WERI-Rb-1 (cell line): ENCODE measurements around the gene MTHFD2L.

Experiments used
- DNase-seq: peaks from one replicate; pipeline ENCODE4 v3.0.0-alpha.2; 2020
- H3K27ac ChIP-seq: fragments of 250-450 bp; sonication (Bioruptor Pico); 2 replicates; pipeline ENCODE4 v1.5.1; 2020; ENCODE audit warnings: mild to moderate bottlenecking, moderate library complexity
- H3K27me3 ChIP-seq: fragments of 250-450 bp; sonication (Bioruptor Pico); 2 replicates; pipeline ENCODE4 v1.5.1; 2021; ENCODE audit warnings: mild to moderate bottlenecking, low read depth, moderate library complexity; ENCODE audit not compliant: insufficient read depth, severe bottlenecking
- H3K36me3 ChIP-seq: fragments of 250-450 bp; sonication (Bioruptor Pico); 2 replicates; pipeline ENCODE4 v1.5.1; 2020; ENCODE audit warnings: mild to moderate bottlenecking, moderate library complexity
- H3K4me3 ChIP-seq: 2 replicates; pipeline ENCODE4 v1.5.1; 2011; ENCODE audit warnings: low read depth, mild to moderate bottlenecking, control low read depth, low read length
- H3K9me3 ChIP-seq: fragments of 250-450 bp; sonication (Bioruptor Pico); 2 replicates; pipeline ENCODE4 v1.5.1; 2021; ENCODE audit warnings: mild to moderate bottlenecking, moderate library complexity; ENCODE audit not compliant: severe bottlenecking
- CTCF ChIP-seq: IDR thresholded peaks from 2 replicates; pipeline ENCODE4 v1.5.1; 2011; ENCODE audit warnings: low read depth, mild to moderate bottlenecking, control low read depth, inconsistent platforms, low read length

The MTHFD2L gene

GRCh38 chr4:74268643-74269042 lies 110.7 kb downstream of the MTHFD2L start:
- Histone ChIP-seq H3K4me3 (no peak overlapping the region), H3K27ac (no peak overlapping the region)
- no peak for TF ChIP-seq CTCF

GRCh38 chr4:74278490-74278889 lies 120.6 kb downstream of the MTHFD2L start:
- TF ChIP-seq CTCF, result no peak
- H3K36me3 ChIP-seq, result no peaks in the 10 kb centered on the region
- H3K4me3 ChIP-seq, result no peak overlapping the region
- H3K27me3 ChIP-seq, result no peaks in the 10 kb centered on the region
- no peak for DNase-seq
- no peaks in the 10 kb centered on the region for H3K9me3 ChIP-seq
- no peak overlapping the region for H3K27ac ChIP-seq

More at GRCh38 chr4:74268643-74269042, 110.7 kb downstream of the MTHFD2L start:
- no peak for DNase-seq
- Histone ChIP-seq H3K27me3 (no peaks in the 10 kb centered on the region), H3K9me3 (no peaks in the 10 kb centered on the region), H3K36me3 (no peaks in the 10 kb centered on the region)

GRCh38 chr4:74279716-74280115 lies 121.8 kb downstream of the MTHFD2L start:
- H3K27ac ChIP-seq, result no peak overlapping the region
- no peak for DNase-seq
- no peaks in the 10 kb centered on the region for H3K36me3 ChIP-seq
- H3K27me3 ChIP-seq, result no peaks in the 10 kb centered on the region
- no peaks in the 10 kb centered on the region for H3K9me3 ChIP-seq
- TF ChIP-seq CTCF, result no peak
- no peak overlapping the region for H3K4me3 ChIP-seq

- Histone ChIP-seq H3K27ac (no peak overlapping the region), H3K9me3 (no peaks in the 10 kb centered on the region), H3K4me3 (no peak overlapping the region), H3K36me3 (no peaks in the 10 kb centered on the region), H3K27me3 (no peaks in the 10 kb centered on the region)
- no peak for TF ChIP-seq CTCF
- DNase-seq, result no peak
Measured at GRCh38 chr4:74282926-74283325, 125.0 kb downstream of the MTHFD2L start.

- no peak for TF ChIP-seq CTCF
- Histone ChIP-seq H3K9me3 (no peaks in the 10 kb centered on the region), H3K27ac (no peak overlapping the region), H3K27me3 (no peaks in the 10 kb centered on the region), H3K36me3 (no peaks in the 10 kb centered on the region), H3K4me3 (no peak overlapping the region)
- DNase-seq, result no peak
Measured at GRCh38 chr4:74283614-74284013, 125.7 kb downstream of the MTHFD2L start.

GRCh38 chr4:74284053-74284452 lies 126.1 kb downstream of the MTHFD2L start:
- DNase-seq, result no peak
- TF ChIP-seq CTCF, result no peak

More at GRCh38 chr4:74284053-74284452, 126.1 kb downstream of the MTHFD2L start:
- no peak overlapping the region for H3K27ac ChIP-seq
- H3K27me3 ChIP-seq, result no peaks in the 10 kb centered on the region
- no peaks in the 10 kb centered on the region for H3K9me3 ChIP-seq
- no peak overlapping the region for H3K4me3 ChIP-seq
- no peaks in the 10 kb centered on the region for H3K36me3 ChIP-seq
